ENCODE results near the gene MTF2. TPM values are rescaled to one million over a fixed set of nuclear protein-coding genes. Genes with fewer than 3 reads are reported as not detected.
"Not testable (repeated sequence)": the region's sequence is repeated elsewhere in the genome, so short reads cannot be mapped to it uniquely, and the experiment has no call there.

MTF2 gene
- total RNA-seq, result 10 to 100 TPM; 49.6 to 59.4 TPM

DNA sequence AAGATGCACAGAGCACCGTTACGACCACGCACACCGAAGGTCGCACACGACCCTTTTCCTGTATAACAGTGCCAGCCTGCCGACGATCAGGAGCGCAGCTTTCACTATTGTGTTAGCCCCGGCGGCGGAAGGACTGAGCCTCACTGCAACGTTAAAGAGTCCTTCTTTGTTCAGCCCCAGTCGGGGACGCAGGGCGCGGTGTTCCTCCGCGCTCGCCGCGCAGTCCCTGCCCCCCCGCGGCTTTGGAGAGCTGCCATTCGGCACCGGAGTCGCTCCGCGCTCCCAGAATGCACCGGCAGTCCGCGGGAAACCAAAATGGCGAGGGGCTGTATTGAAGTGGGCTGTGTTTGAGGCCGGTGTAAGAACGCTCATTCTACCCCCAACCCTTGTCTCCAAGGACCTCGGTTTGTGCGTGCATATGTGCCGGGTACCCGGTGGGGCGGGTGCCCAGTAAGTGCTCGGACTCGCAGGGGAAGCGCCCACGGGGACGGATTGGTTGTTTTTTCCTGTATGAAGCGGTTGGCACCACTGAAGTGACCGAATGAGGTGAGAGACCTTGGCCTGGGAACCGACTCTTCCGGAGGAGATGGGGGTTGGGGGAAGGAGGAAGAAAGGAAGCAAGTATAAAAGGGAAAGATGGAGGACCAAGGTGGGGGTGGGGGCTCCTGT, at the start of gene MTF2:
Gene MTF2, plus strand, starts transcription at position 298 of the 669 bp plus-strand sequence. Its CDS starts 244 bp downstream, at position 542.
- Mint-ChIP-seq H3K27ac (peak within 1 kb of the TSS; percentile 91), H3K36me3 (peaks cover 20% of the 10 kb centered on the region), H3K9me3 (peaks cover 4% of the 10 kb centered on the region), H3K27me3 (no peaks in the 10 kb centered on the region), H3K4me3 (peak within 1 kb of the TSS; percentile 96), H3K4me1 (peaks cover 34% of the 10 kb centered on the region)
- DNase-seq, result peak; percentile 96

DNA sequence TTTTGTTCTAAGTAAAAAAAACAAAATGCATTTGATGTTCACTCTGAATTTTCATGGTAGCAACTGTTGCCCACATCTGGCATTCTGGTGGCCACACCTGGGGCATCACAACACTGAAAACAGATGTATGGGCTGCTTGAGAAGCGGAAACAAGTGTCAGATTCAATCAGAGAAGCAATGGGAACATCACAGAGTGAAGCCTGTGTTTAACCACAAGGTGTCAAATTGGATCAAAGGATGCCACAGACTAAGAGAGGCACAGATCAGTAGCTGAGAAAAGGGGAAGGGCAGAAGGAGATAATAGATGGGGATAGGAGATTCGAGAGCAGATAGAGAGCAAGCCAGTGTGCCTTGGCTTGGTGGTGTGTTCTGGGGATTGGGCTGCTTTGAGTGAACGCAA, 49.8 kb upstream of the MTF2 start:
- Mint-ChIP-seq H3K27me3 (peaks cover 5% of the 10 kb centered on the region), H3K4me3 (no peak overlapping the region), H3K4me1 (peaks cover 25% of the 10 kb centered on the region), H3K9me3 (no peaks in the 10 kb centered on the region), H3K36me3 (no peaks in the 10 kb centered on the region), H3K27ac (peak overlapping the region; percentile 4)
- DNase-seq, result no peak

DNA sequence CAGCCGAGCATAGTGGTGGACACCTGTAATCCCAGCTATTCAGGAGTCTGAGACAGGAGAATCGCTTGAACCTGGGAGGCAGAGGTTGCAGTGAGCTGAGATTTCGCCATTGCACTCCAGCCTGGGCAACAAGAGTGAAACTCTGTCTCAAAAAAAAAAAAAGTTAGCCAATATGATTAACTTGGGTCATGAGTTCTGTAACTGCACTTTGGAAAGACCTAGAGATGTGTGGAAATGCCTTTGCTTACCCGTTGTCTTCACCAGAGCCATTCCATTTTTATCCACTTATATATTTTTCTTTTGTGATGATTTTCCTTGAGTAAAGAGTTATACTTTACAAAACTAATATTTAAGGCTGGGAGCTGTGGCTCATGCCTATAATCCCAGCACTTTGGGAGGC, 48.9 kb upstream of the MTF2 start:
- H3K4me1 Mint-ChIP-seq, result peaks cover 25% of the 10 kb centered on the region
- DNase-seq, H3K9me3 Mint-ChIP-seq, H3K27me3 Mint-ChIP-seq, H3K36me3 Mint-ChIP-seq, H3K27ac Mint-ChIP-seq, H3K4me3 Mint-ChIP-seq: not testable (repeated sequence)

DNA sequence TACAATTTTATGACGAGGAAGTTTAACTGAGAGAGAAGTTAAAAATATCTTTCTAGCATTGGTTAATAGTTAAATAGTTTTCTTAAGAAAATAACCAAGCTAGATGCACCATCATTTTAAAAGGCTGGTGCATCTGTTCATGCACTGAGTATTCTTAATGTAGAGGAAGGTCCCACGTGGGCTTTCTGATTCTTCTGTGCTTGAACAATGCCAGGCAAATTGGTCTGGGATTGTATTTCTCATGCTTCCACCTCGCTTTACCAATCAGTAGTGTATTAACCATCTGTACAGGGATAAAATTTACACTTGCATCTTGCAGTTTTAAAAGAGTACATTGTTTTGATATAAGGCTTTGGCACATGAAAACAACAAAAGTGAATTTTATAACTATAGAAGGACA, 47.4 kb upstream of the MTF2 start:
- no peak for DNase-seq
- Mint-ChIP-seq H3K36me3 (no peaks in the 10 kb centered on the region), H3K9me3 (no peaks in the 10 kb centered on the region), H3K4me3 (no peak overlapping the region), H3K27ac (no peak overlapping the region), H3K4me1 (peaks cover 25% of the 10 kb centered on the region), H3K27me3 (peaks cover 5% of the 10 kb centered on the region)

DNA sequence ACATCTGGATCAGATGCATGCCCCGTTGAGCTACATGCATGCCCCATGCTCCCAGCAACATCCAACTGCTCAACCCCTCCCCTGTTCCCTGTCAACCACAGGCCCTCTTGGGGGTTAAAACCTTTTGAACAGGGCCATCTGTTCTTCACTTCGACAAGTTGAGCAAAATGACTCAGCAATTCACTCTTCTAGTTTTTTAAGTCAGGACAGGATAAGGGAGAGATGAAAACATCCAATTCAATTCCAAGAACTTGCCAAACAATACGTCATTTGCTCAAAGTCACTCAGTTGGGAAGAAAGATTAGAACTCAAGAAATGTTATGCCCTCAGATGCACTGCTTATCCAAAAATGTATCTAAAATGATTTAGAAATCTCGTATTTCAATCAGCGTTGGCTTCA, 46.1 kb upstream of the MTF2 start:
- H3K9me3 Mint-ChIP-seq, result no peaks in the 10 kb centered on the region
- H3K4me3 Mint-ChIP-seq, result no peak overlapping the region
- peaks cover 25% of the 10 kb centered on the region for H3K4me1 Mint-ChIP-seq
- H3K27ac Mint-ChIP-seq, result no peak overlapping the region
- H3K36me3 Mint-ChIP-seq, result no peaks in the 10 kb centered on the region
- no peak for DNase-seq
- H3K27me3 Mint-ChIP-seq, result no peaks in the 10 kb centered on the region

DNA sequence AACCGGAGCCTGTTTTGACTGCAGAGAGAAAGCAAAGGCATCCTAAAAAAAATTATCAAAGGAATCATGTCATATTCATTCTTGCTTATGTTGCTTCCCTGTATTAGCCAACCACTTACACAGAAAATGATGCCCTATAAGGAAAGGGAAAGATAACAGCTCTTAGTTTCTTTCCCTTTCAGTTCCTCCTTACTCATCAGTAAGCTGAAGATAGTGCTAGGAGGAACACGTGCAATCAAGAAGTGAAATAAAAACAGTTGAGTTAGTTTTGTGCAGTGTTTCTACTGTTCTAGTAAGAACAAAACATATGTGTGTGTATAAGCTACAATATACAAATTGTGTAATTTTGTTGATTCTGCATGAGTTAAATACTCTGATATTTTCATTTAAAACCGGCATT, 45.3 kb upstream of the MTF2 start:
- H3K4me1 Mint-ChIP-seq, result peaks cover 26% of the 10 kb centered on the region
- no peak overlapping the region for H3K27ac Mint-ChIP-seq
- H3K9me3 Mint-ChIP-seq, result no peaks in the 10 kb centered on the region
- no peak for DNase-seq
- H3K36me3 Mint-ChIP-seq, result no peaks in the 10 kb centered on the region
- H3K4me3 Mint-ChIP-seq, result no peak overlapping the region
- H3K27me3 Mint-ChIP-seq, result no peaks in the 10 kb centered on the region

DNA sequence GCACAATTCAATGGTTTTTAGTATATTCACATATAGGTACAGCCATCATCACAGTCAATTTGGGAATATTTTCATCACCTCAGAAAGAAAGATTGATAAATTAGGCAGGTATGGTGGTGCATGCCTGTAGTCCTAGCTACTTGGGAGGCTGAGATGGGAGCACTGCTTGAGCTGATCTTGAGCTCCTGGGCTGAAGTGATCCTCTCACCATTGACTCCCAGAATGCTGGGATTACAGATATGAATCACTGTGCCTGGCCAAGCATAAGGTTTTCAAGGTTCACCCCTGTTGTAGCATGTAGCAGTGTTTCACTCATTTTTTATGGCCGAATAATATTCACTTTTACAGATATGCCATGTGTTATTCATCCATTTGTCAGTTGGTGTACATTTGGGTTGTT, 44.7 kb upstream of the MTF2 start:
- H3K36me3 Mint-ChIP-seq, result no peaks in the 10 kb centered on the region
- no peaks in the 10 kb centered on the region for H3K9me3 Mint-ChIP-seq
- H3K27ac Mint-ChIP-seq, result no peak overlapping the region
- no peak overlapping the region for H3K4me3 Mint-ChIP-seq
- DNase-seq, result no peak
- H3K4me1 Mint-ChIP-seq, result peaks cover 25% of the 10 kb centered on the region
- no peaks in the 10 kb centered on the region for H3K27me3 Mint-ChIP-seq

DNA sequence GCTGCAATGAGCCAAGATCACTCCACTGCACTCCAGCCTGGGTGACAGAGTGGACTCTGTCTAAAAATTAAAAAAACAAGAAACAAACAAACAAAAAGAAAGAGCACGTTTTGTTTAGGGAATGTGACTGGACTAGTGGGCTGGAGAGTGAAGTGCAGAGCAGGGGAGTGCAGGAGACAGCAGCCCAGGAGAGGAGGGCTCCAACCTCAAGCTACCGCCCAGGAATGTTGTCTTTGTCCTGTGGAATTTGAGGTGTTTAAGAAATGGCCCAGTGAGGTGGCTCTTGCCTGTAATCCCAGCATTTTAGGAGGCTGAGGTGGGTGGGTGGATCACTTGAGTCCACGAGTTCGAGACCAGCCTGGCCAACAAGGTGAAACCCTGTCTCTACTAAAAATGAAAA, 42.4 kb upstream of the MTF2 start:
- no peaks in the 10 kb centered on the region for H3K27me3 Mint-ChIP-seq
- no peak for DNase-seq
- H3K4me3 Mint-ChIP-seq, result no peak overlapping the region
- H3K9me3 Mint-ChIP-seq, result no peaks in the 10 kb centered on the region
- H3K36me3 Mint-ChIP-seq, result no peaks in the 10 kb centered on the region
- peaks cover 21% of the 10 kb centered on the region for H3K4me1 Mint-ChIP-seq
- H3K27ac Mint-ChIP-seq, result no peak overlapping the region

DNA sequence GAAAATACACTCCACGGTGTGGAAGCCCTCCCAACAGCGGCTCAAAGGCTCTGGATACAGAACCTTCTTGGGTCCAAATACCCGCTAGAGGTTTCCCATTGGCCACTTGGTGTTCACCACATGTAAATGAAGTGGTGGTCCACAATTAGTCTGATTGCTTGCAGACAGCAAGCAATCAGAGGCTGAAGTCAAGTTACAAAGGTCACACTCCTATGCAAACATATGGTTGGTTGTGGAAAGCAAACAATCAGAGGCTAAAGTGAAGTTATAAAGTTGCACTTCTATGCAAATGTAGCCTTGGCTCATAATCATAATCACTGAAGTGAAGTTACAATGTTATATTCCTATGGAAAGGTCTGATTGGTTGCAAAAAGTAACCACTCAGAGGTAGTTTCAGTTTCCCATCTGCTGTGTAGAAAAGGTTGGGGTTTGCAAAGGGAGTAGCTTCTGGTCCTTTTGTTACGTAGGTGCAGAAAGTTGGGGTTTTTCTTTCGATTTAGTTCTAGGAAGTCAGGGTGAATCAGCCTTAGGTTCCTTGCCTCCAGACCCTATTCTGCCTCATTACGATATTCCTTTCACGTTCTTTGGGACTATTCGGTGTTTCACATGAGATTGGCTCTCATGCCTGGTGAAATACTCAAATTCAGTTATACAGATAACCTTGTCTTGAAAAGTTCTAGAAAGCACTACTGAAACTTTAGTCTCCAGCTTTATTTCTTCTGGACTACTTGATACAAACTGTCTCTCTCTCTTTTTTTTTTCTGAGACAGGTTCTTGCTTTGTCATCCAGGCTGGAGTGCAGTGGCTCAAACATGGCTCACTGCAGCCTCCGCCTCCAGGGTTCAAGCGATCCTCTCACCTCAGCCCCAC, 36.7 kb upstream of the MTF2 start:
- Mint-ChIP-seq H3K4me1 (peaks cover 22% of the 10 kb centered on the region), H3K36me3 (no peaks in the 10 kb centered on the region), H3K4me3 (peak overlapping the region; percentile 72), H3K27ac (peak overlapping the region; percentile 95), H3K27me3 (no peaks in the 10 kb centered on the region), H3K9me3 (no peaks in the 10 kb centered on the region)
- peak; percentile 11 for DNase-seq

DNA sequence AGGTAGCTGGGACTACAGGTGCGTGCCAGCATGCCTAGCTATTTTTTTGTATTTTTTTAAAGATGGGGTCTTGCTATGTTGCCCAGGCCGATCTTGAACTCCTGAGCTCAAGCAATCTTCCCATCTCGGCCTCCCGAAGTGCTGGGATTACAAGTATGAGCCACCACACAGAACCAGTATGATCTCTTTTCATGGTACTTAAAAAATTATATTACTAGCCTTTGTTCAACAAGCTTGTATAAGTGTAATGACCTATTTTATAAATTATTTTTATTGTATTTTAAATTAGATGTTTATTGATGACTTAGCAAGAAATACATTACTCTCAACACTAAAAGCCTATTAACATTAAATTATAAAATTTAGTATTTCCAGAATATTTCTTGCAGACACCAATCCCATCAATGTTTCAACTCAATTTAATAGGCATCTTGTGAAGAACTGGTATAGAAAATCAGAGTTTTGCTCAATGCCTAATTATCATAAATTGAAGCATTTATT, 36.0 kb upstream of the MTF2 start:
- DNase-seq, result no peak
- Mint-ChIP-seq H3K27me3 (no peaks in the 10 kb centered on the region), H3K36me3 (no peaks in the 10 kb centered on the region), H3K27ac (peak overlapping the region; percentile 95), H3K4me1 (peaks cover 22% of the 10 kb centered on the region), H3K9me3 (no peaks in the 10 kb centered on the region), H3K4me3 (peak overlapping the region; percentile 72)

DNA sequence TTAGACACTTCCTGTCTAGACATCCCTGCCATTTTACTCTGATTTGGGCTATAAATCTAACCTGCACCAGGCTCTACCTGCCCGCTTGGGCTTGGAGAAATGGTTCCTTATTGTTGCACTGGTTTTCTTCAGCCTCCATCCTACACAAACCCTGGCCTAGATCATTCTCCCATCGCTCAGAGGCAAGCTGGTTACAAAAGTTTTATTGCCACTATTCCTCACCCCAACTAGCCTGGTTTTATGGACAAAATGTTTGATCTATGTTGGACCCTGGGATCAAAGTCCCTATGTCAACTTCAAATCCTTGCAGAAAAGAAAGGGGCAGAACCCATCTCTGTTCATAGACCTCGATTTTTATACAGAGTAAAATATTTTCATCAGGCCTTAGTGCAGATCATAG, 31.5 kb upstream of the MTF2 start:
- DNase-seq, result no peak
- no peaks in the 10 kb centered on the region for H3K36me3 Mint-ChIP-seq
- peaks cover 7% of the 10 kb centered on the region for H3K4me1 Mint-ChIP-seq
- H3K27me3 Mint-ChIP-seq, result no peaks in the 10 kb centered on the region
- H3K27ac Mint-ChIP-seq, result no peak overlapping the region
- H3K9me3 Mint-ChIP-seq, result no peaks in the 10 kb centered on the region
- no peak overlapping the region for H3K4me3 Mint-ChIP-seq

DNA sequence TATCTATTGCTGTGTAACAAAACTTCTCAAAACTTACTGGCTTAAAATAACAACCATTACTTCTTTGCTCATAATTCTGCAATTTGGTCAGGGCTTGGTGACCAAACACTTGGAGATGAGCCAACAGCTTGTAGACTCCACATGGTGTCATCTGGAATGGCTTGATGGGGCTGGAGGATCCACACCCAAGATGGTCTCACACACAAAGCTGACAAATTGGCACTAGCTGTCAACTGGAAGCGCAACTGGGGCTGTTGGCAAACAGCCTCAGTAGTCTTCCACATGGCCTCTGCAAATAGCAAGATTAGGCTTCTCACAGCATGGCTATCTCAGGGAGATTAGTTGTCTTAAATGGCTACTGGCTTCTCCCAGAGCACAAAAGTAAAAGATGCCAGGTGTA, 27.1 kb upstream of the MTF2 start:
- no peaks in the 10 kb centered on the region for H3K9me3 Mint-ChIP-seq
- no peaks in the 10 kb centered on the region for H3K36me3 Mint-ChIP-seq
- H3K4me3 Mint-ChIP-seq, result no peak overlapping the region
- DNase-seq, result no peak
- H3K4me1 Mint-ChIP-seq, result no peaks in the 10 kb centered on the region
- no peak overlapping the region for H3K27ac Mint-ChIP-seq
- no peaks in the 10 kb centered on the region for H3K27me3 Mint-ChIP-seq

DNA sequence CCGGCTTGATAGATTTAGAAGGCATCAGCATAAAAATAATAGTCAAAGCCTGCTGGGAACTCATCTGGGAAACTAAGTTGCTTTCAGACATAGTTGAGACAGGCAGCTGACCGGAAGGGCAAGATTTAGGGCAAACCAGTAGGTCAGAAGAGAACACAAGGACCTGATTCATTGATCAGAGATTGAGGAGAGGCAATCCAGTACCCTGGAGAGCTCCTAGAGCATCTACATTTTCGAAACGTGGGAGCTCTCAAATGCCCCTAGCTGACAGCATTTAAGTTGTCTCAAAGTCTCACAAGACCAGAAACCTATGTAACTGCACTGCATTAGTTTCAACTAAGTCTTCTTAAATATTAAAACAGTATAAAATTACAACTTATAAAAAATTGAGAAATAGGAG, 22.9 kb upstream of the MTF2 start:
- no peak overlapping the region for H3K27ac Mint-ChIP-seq
- H3K36me3 Mint-ChIP-seq, result no peaks in the 10 kb centered on the region
- no peaks in the 10 kb centered on the region for H3K4me1 Mint-ChIP-seq
- H3K4me3 Mint-ChIP-seq, result no peak overlapping the region
- no peak for DNase-seq
- H3K27me3 Mint-ChIP-seq, result peaks cover 4% of the 10 kb centered on the region
- no peaks in the 10 kb centered on the region for H3K9me3 Mint-ChIP-seq

DNA sequence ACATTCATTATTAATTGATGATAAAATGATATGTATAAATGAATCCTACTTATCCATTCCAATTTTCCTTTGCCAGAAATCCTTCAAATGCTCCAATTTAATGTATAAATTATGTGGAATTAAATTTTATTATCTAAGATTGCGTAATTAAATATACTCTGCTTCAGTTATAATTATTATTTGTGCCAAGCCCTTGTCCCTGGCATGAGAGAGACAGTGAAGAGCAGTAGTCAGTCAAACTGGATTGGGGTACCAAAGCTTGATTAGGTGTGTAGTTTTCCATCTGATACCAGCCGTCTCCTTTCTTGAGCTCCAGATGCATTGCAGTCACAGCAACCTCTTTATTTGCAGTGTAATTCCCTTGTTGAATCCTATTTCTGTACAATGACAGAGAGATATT, 22.4 kb upstream of the MTF2 start:
- Mint-ChIP-seq H3K9me3 (no peaks in the 10 kb centered on the region), H3K27ac (no peak overlapping the region), H3K27me3 (peaks cover 4% of the 10 kb centered on the region), H3K4me1 (no peaks in the 10 kb centered on the region), H3K36me3 (no peaks in the 10 kb centered on the region), H3K4me3 (no peak overlapping the region)
- no peak for DNase-seq

DNA sequence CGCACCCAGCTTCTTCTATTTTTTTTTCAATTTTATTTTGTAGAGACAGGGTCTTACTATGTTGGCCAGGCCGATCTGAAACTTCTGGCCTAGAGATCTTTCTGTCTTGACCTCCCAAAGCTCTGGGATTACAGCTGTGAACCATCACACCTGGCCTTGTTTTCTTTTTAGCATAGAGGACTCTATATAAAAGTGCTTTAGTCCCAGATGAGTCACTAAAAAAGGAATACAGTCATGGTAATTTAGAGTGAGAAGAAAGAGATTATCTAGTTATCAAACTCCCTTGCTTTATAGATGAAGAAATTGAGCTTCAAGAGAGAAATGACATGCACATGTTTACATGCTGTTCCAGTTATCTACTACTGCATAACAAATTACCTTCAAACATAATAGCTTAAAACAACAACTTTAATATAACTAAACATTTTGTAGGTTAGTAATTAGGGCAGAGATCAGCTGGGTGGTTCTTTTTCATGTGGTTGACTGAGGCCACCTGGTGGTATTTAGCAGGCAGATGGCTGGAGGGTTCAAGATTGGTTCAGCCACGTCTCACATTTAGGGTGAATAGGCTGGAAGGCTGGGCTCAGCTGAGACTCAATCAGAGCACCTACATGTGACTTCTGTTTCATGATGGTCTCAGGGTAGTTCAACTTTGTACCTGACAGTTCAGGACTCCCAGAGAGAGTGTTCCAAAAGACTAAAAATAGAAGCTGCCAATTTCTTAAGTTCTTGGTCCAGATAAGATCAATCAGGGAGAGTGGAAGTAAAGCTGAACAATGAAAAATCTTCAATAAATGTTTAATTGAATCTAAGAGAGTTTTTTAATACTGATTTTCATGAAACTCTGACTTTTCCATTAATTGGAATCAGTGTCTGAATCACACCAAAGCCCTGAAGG, 16.9 kb upstream of the MTF2 start:
- DNase-seq, result peak; percentile 18
- Mint-ChIP-seq H3K4me1 (no peaks in the 10 kb centered on the region), H3K36me3 (no peaks in the 10 kb centered on the region), H3K27ac (no peak overlapping the region), H3K27me3 (peaks cover 8% of the 10 kb centered on the region), H3K4me3 (no peak overlapping the region), H3K9me3 (no peaks in the 10 kb centered on the region)
